ENCODE results near the gene CNTNAP2.

DNA sequence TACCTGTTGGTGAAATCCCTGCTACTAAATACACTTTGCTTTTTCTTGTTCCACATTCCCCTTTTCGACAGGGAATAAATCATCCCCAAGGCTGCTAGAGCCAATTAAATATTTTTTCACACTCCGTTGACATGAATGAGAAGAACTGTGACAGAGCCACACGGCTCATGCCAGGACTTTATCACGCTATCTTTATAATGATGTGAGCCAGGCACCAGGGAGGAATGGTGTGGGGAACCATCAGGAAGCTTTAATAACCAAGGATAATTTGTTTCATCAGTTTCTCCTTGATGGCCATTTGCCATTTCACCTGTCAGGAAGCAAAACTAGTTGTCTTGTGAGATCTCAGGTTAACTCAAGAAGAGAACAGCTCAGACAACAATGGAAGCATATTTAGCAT is 2280.9 kb downstream of the CNTNAP2 start:
- TF ChIP-seq COPS2 (conservative IDR thresholded peaks at IDR 0.05) (no peak), CHD4 (IDR thresholded peaks at IDR 0.05; ENCODE audit: insufficient read depth, insufficient replicate concordance, low read depth, low read length, poor library complexity, severe bottlenecking) (no peak)
- TF ChIP-seq, protein P1, sequence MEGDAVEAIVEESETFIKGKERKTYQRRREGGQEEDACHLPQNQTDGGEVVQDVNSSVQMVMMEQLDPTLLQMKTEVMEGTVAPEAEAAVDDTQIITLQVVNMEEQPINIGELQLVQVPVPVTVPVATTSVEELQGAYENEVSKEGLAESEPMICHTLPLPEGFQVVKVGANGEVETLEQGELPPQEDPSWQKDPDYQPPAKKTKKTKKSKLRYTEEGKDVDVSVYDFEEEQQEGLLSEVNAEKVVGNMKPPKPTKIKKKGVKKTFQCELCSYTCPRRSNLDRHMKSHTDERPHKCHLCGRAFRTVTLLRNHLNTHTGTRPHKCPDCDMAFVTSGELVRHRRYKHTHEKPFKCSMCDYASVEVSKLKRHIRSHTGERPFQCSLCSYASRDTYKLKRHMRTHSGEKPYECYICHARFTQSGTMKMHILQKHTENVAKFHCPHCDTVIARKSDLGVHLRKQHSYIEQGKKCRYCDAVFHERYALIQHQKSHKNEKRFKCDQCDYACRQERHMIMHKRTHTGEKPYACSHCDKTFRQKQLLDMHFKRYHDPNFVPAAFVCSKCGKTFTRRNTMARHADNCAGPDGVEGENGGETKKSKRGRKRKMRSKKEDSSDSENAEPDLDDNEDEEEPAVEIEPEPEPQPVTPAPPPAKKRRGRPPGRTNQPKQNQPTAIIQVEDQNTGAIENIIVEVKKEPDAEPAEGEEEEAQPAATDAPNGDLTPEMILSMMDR (IDR thresholded peaks at IDR 0.05 in 2 of 3, conservative IDR thresholded peaks at IDR 0.05 in 1 of 3; ENCODE audit: insufficient read depth in 2 of 3, low read depth in 1 of 3, low read length in 3 of 3), result no peak
